ENCODE data around the gene DCAF4. TPM values are rescaled to one million over a fixed set of nuclear protein-coding genes. Genes with fewer than 3 reads are reported as not detected.
"Not testable (repeated sequence)": the region's sequence is repeated elsewhere in the genome, so short reads cannot be mapped to it uniquely, and the experiment has no call there.

Gene DCAF4
- total and polyA plus RNA-seq, 2 donors (not counting 1 experiment from before 2014, with no cell fraction given): 10.2 to 20.7 TPM

DNA sequence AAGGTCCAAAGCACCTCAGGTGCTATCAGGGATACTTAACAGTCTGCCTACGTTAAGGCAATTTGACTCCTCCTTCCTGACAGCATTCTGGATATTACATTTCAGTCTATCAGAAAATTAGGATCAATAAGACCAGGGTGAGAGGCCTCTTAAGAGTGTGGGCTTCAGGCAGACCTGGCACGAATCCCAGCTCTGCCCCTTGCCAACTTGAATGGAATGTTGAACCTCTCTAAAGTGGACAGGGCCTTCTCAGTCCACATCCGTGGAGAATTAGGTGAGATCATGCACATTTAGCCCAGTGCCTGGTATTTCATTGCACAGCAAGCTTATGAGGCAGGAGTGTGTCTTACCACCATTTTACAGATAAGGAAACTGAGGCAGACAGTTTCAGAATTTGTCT lies 25.9 kb downstream of the DCAF4 start:
- Histone ChIP-seq H3K4me1 (ENCODE audit: control insufficient read depth, extremely low read depth, insufficient read depth, low read length) (no peaks in the 10 kb centered on the region), H4K20me1 (ENCODE audit: control insufficient read depth, extremely low read depth, insufficient read depth, low read length) (no peaks in the 10 kb centered on the region), H3K36me3 (ENCODE audit: control insufficient read depth, insufficient read depth, low read length) (peaks cover 4% of the 10 kb centered on the region), H3K9ac (ENCODE audit: insufficient read depth, low read length) (no peak overlapping the region), H3K4me2 (ENCODE audit: extremely low read depth, insufficient read depth, low read length) (no peak overlapping the region), H3K9me3 (ENCODE audit: control insufficient read depth, insufficient read depth, low read depth, low read length) (no peaks in the 10 kb centered on the region), H3K27me3 (ENCODE audit: control insufficient read depth, insufficient read depth, low read length) (no peaks in the 10 kb centered on the region), H3K79me2 (ENCODE audit: control insufficient read depth, insufficient read depth, low read length) (no peaks in the 10 kb centered on the region), H2AFZ (ENCODE audit: low read length) (no peak overlapping the region), H3K27ac (ENCODE audit: insufficient read depth, low read length) (no peak overlapping the region), H3K4me3 (replicated peaks in 1 of 4; ENCODE audit: control extremely low read depth in 1 of 4, insufficient read depth in 1 of 4, low read depth in 3 of 4, low read length in 4 of 4) (no peak overlapping the region)
- DNase-seq (ENCODE audit: low read depth in 2 of 2): no peak
- TF ChIP-seq EZH2 (IDR thresholded peaks at IDR 0.05; ENCODE audit: low read length, missing control alignments): no peak
- TF ChIP-seq CTCF (conservative IDR thresholded peaks at IDR 0.05 in 1 of 2, IDR thresholded peaks at IDR 0.05 in 1 of 2; ENCODE audit: low read depth in 1 of 2, low read length in 2 of 2): no peak

DNA sequence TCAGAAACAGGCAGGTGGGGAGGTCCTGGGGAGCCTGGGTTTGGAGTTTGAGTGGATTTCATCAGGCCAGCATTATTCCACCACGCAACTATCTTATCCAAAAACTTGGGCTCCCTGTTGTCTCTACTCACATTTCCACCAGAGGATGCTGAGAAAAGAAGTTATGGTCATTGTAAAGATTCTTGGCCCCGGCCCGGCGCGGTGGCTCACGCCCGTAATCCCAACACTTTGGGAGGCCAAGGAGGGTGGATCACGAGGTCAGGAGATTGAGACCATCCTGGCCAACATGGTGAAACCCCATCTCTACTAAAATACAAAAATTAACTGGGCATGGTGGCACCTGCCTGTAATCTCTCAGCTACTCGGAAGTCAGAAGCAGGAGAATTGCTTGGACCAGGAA lies 30.5 kb downstream of the DCAF4 start:
- not testable (repeated sequence) for H3K9ac ChIP-seq (ENCODE audit: insufficient read depth, low read length); H3K79me2 ChIP-seq (ENCODE audit: control insufficient read depth, insufficient read depth, low read length); H3K4me1 ChIP-seq (ENCODE audit: control insufficient read depth, extremely low read depth, insufficient read depth, low read length); DNase-seq (ENCODE audit: low read depth in 2 of 2); H3K9me3 ChIP-seq (ENCODE audit: control insufficient read depth, insufficient read depth, low read depth, low read length); H3K4me2 ChIP-seq (ENCODE audit: extremely low read depth, insufficient read depth, low read length); H4K20me1 ChIP-seq (ENCODE audit: control insufficient read depth, extremely low read depth, insufficient read depth, low read length); H3K36me3 ChIP-seq (ENCODE audit: control insufficient read depth, insufficient read depth, low read length); H3K27ac ChIP-seq (ENCODE audit: insufficient read depth, low read length); H3K4me3 ChIP-seq (replicated peaks in 1 of 4; ENCODE audit: control extremely low read depth in 1 of 4, insufficient read depth in 1 of 4, low read depth in 3 of 4, low read length in 4 of 4); H3K27me3 ChIP-seq (ENCODE audit: control insufficient read depth, insufficient read depth, low read length); H2AFZ ChIP-seq (ENCODE audit: low read length)

DNA sequence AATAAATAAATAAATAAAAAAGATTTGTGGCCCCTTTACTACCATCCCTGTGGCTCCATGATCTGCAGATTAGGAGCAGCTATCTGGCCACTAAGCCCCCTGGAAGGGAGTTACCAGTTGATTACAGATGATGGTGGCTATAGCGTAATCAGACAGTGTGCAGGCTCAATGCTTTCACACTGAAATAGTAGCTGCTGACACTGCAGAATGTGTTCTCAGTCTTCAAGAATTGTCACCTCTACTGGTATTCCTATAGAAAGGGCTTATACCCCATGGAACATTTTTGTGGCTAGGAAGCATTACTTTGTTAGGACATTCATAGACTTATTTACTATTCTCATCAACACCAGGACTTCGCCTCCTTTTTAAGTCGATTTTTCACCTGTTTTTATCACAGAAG lies 30.9 kb downstream of the DCAF4 start:
- no peak for TF ChIP-seq EZH2 (IDR thresholded peaks at IDR 0.05; ENCODE audit: low read length, missing control alignments)
- TF ChIP-seq CTCF (conservative IDR thresholded peaks at IDR 0.05 in 1 of 2, IDR thresholded peaks at IDR 0.05 in 1 of 2; ENCODE audit: low read depth in 1 of 2, low read length in 2 of 2): no peak
- Histone ChIP-seq H3K36me3 (ENCODE audit: control insufficient read depth, insufficient read depth, low read length) (peaks cover 8% of the 10 kb centered on the region), H3K4me1 (ENCODE audit: control insufficient read depth, extremely low read depth, insufficient read depth, low read length) (no peaks in the 10 kb centered on the region), H3K27ac (ENCODE audit: insufficient read depth, low read length) (no peak overlapping the region), H3K4me2 (ENCODE audit: extremely low read depth, insufficient read depth, low read length) (no peak overlapping the region), H3K9ac (ENCODE audit: insufficient read depth, low read length) (no peak overlapping the region), H3K79me2 (ENCODE audit: control insufficient read depth, insufficient read depth, low read length) (no peaks in the 10 kb centered on the region), H3K9me3 (ENCODE audit: control insufficient read depth, insufficient read depth, low read depth, low read length) (no peaks in the 10 kb centered on the region), H3K4me3 (replicated peaks in 1 of 4; ENCODE audit: control extremely low read depth in 1 of 4, insufficient read depth in 1 of 4, low read depth in 3 of 4, low read length in 4 of 4) (no peak overlapping the region), H4K20me1 (ENCODE audit: control insufficient read depth, extremely low read depth, insufficient read depth, low read length) (no peaks in the 10 kb centered on the region), H2AFZ (ENCODE audit: low read length) (no peak overlapping the region), H3K27me3 (ENCODE audit: control insufficient read depth, insufficient read depth, low read length) (no peaks in the 10 kb centered on the region)
- DNase-seq (ENCODE audit: low read depth in 2 of 2): no peak
